NCI-H748 (cell line): Measurements from ENCODE around the gene RBKS.
A peak's percentile ranks its signal among the peaks of the same experiment; 100 is the strongest.

ENCODE experiments used
- DNase-seq: peaks from one replicate; lab custom pipeline; 2025; ENCODE audit not compliant: unreplicated experiment; lab: John Stamatoyannopoulos, UW

The RBKS gene

DNA sequence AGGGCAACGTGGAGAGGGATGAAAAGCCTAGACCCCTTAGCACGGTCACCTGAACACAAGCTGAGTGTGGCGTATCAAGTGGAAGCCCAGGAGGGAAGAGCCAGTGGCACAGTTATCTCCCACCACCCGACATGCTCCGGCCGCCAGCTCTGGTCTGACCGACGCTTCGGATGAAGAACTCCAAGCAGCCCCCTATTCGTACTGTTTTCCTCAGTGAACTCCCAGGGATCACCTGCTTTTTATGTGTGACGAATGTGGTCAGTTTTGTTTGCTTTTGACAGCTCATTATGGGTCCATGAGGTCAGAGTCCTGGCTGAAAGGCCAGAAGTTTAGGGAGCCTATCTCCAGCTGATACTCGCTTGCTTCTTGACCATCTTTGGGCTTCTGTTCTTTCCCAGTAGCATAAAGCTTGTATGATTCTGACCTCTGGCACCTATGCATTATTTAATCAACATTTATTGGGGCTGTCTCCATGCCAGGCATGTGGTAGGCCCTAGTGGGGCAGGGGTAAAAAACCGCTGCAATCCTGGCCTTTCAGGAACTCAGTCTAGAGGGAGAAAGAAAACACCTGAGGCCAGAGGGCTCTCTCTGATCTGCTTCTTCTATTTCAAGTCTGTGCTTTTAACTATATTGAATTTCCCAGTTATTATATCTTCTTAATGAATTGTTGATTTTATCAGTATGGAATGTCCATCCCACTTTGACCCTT is 151.7 kb downstream of the RBKS start:
- DNase-seq, result no peak

DNA sequence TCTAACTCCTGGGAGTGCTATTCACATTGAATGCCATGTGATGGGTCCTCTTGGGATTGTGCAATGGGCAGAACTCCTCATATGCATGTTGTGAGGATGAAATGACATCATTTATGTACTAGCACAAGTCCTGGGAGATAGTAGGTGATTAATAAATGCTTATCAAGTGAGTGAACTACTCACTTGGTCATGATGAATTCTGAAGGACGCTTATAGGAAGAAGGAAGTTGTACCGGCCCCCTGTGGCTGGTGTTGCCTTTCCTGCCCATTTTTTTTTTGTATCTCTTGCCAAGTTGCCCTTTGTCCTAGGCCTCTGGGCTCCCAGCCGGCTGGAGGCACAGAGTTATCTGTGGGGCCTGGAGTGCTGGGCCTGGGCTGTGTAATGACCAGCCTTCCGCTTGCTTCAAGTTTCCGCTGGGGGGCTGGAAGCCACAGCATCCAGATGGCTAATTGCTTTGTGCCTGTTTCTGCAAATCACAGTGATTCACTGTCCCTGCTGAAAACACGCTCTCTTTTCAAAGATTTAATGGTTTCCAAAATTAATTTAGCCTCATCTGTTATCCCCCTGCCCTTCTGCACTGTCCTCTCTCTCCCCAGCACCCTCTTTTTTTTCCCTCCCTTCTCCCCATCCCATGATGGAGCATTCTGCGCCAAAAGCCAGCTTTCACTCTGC is 152.4 kb downstream of the RBKS start:
- DNase-seq, result no peak

GRCh38 chr2:27736890-27737204 is 153.3 kb downstream of the RBKS start:
- no peak for DNase-seq

GRCh38 chr2:27736031-27736889 is 153.9 kb downstream of the RBKS start:
- no peak for DNase-seq

- peak; percentile 66 for DNase-seq
Measured at GRCh38 chr2:27735263-27735904, 154.8 kb downstream of the RBKS start.

DNA sequence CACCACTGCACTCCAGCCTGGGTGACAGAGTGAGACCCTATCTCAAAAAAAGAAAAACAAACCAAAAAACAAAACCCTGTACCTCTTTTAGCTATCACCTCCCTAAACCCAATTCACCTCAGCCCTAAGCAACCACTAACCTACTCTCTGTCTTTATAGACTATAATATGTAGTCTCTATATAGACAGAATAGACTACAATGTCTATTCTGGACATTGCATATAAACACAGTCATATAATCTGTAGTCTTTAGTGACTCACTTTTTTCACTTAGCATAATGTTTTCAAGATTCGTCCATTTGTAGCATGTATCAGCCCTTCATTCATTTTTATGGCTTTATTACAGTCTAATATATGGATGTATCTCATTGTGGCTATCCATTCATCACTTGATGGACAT is 155.9 kb downstream of the RBKS start:
- DNase-seq, result no peak
